T follicular helper cell (primary cell): ENCODE results near the gene CELSR2.

ENCODE experiments used
- DNase-seq: peaks from one replicate; pipeline ENCODE4 v3.0.0-alpha.2; 2020; ENCODE audit warnings: low read depth

CELSR2 gene

DNA sequence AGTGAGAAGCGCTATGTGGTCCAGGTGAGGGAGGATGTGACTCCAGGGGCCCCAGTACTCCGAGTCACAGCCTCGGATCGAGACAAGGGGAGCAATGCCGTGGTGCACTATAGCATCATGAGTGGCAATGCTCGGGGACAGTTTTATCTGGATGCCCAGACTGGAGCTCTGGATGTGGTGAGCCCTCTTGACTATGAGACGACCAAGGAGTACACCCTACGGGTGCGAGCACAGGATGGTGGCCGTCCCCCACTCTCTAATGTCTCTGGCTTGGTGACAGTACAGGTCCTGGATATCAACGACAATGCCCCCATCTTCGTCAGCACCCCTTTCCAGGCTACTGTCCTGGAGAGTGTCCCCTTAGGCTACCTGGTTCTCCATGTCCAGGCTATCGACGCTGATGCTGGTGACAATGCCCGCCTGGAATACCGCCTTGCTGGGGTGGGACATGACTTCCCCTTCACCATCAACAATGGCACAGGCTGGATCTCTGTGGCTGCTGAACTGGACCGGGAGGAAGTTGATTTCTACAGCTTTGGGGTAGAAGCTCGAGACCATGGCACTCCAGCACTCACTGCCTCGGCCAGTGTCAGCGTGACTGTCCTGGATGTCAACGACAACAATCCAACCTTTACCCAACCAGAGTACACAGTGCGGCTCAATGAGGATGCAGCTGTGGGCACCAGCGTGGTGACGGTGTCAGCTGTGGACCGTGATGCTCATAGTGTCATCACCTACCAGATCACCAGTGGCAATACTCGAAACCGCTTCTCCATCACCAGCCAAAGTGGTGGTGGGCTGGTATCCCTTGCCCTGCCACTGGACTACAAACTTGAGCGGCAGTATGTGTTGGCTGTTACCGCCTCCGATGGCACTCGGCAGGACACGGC is 2.2 kb downstream of the CELSR2 start:
- DNase-seq, result no peak

DNA sequence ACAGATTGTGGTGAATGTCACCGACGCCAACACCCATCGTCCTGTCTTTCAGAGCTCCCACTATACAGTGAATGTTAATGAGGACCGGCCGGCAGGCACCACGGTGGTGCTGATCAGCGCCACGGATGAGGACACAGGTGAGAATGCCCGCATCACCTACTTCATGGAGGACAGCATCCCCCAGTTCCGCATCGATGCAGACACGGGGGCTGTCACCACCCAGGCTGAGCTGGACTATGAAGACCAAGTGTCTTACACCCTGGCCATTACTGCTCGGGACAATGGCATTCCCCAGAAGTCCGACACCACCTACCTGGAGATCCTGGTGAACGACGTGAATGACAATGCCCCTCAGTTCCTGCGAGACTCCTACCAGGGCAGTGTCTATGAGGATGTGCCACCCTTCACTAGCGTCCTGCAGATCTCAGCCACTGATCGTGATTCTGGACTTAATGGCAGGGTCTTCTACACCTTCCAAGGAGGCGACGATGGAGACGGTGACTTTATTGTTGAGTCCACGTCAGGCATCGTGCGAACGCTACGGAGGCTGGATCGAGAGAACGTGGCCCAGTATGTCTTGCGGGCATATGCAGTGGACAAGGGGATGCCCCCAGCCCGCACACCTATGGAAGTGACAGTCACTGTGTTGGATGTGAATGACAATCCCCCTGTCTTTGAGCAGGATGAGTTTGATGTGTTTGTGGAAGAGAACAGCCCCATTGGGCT is 3.0 kb downstream of the CELSR2 start:
- no peak for DNase-seq

DNA sequence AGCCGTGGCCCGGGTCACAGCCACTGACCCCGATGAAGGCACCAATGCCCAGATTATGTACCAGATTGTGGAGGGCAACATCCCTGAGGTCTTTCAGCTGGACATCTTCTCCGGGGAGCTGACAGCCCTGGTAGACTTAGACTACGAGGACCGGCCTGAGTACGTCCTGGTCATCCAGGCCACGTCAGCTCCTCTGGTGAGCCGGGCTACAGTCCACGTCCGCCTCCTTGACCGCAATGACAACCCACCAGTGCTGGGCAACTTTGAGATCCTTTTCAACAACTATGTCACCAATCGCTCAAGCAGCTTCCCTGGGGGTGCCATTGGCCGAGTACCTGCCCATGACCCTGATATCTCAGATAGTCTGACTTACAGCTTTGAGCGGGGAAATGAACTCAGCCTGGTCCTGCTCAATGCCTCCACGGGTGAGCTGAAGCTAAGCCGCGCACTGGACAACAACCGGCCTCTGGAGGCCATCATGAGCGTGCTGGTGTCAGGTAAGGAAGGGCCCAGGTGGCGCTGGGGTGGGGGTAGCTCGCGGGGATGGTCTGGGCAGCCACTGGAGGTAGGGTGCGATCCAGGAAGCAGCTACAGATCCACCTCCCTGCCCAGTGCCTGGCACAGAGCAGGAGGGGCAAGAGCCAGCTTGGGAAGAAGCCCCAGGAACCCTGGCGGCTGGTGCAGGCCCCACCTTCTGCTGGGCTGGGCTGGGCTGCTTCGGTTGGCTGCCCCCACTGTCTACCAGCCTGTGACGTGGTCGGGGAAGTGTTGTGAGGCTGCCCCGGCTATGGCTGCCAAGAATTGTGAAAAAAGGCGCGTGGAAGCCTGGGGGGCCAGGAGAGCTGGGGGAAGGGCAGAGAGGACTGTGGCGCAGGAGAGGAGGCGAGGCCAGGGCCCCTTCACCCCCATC is 3.8 kb downstream of the CELSR2 start:
- no peak for DNase-seq

DNA sequence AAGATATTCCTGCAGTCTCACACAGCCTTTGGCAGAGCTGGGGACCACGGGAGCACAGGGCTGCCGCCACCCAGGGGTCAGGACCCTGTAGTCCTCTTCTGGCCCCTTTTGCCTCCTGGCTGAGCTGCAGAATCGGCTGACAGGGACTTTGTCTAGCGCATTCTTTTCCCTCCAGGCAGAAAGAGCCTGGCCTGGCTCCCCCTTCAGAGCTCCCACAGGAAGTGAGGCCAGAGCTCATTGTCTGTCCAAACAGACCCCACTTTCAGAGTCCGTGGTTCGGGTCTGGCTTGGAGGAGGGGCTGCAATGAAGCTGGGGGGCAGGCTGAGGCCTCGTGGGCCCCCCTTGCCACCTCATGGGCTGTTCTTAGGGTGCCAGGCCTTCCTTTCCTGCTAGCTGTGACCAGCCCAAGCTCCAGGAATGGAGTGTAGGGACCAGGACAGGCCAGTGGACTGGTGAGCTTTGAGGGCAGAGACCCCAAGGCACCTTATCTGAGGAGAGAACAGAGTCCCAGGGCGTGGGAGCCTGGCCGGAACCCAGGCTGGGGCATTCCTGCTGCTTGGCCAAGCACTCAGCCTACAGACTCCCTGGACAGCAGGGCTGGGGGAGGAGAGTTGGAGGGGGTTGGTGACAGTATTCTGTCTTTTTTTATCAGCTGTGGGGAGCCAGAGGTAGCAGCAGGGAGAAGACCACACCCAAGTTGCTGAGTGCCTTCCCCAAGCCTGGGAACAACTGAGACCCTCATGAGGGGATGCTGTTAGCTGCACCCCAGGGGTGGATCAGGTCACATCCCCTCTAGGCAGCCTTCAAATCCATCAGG is 4.7 kb downstream of the CELSR2 start:
- no peak for DNase-seq

DNA sequence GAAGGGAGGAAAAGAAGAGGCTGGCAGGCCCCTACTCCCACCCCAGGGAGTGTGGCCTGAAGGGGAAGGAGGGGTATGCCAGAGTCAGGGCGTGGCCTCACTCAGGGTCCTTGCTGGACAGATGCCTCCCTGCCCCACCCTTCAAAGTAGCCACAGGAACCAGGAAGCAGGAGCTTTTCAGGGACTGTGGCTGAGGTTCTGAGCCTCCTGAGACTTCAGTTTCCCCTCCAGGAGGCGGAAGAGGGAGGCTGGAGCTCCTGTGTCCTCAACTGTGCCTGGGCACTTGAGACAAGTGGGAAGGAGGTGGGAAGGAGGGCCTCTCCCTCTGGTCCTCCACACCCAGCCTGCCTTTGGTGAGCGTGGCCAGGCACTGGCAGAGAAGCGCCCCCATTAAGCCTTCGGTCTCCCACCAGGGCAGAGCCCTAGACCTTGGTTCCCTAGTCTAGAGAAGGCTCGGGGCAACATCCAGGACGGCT is 5.3 kb downstream of the CELSR2 start:
- no peak for DNase-seq

DNA sequence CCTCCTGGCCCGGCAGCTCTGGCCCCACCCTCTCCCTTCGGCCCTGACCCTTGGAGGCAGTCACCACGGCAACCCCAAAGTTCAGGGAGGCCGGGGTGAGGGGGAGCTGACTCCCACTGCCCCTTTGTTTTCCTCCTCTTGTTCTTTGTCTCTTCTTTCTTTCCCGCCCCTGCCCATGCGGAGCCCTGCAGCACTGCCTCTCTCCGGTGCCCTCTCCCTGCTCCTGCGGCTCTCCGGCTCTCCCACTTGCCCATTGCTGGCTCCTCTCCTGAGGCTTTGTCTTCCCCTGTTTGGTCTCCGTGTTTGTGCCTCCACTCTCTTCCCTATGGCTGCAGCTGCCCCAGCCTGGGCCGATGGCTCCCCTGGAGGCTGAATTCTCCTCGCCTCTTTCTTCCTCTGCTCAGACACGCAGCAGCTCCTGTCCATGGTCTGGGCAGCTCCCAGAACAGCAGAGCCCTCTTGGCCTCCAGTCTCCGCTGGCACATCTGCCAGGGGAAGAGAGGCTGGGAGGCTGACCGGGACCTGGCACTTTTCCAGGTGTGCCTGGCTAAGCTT is 5.8 kb downstream of the CELSR2 start:
- DNase-seq, result no peak

DNA sequence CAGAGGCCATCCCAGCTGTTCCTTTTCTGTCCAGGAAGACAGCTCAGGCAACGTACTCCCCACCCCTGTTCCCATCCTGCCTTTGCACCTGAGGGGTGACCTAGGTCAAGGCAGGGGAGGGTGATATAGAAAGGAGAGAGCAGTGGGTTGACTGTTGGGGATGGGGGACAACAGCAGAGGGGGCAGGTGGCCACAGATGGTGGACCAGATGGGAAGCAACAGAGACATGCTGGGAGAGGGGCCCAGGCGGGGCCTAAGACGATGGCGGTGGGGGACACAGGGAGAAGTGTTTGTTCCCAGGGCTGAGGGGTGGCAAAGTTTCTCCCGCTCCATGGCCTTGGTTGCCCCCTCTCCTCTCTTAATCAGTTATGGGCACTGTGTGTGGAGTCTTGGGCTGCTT is 6.3 kb downstream of the CELSR2 start:
- no peak for DNase-seq

DNA sequence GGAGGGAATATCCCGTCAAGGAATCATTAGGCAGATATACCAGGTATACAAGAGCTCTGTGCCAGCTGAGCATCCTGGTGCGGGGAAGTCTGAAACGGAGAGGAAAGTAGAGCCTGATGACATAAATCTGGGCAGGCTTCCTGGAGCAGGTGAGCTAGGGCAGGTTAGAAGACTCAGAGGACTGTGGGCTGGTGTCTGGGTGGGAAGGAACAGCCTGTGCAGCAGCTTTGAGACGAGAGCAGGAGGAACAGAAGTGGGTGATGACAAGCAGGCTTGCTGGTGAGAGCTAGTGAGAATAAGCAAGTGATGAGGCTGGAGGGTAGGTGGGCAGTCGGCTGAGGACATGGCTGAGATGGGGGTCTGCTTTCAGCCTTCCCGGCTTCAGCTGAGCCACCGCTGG is 6.7 kb downstream of the CELSR2 start:
- no peak for DNase-seq

DNA sequence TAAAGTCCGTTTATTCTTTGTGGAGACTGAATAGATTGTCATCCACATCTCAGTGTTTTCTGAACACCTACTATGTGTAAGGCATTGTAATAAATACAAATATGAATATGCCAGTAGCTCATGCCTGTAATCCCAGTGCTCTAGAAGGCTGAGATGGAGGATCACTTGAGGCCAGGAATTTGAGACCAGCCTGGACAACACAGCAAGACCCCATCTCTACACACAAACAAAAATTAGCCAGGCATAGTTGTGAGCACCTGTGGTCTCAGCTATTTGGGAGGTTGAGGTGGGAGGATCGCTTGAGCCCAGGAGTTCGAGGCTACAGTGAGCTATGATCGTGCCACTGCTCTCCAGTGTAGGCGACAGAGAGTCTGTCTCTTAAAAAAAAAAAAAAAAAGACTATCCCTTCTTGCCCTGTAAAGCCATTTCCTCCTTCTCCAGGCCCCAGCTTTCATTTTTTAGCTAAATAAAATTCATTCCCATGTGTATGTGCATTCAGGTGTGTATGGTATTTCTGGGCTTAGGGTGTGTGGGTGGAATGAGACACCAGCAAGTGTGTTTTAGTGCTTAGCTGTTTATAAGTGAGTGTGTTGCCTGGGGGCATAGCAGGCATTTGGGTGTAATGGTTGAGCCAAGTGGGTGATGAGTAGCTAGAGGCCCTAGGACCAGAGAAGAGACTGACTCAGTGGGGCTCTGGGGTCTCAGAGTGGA is 7.8 kb downstream of the CELSR2 start:
- DNase-seq, result no peak

DNA sequence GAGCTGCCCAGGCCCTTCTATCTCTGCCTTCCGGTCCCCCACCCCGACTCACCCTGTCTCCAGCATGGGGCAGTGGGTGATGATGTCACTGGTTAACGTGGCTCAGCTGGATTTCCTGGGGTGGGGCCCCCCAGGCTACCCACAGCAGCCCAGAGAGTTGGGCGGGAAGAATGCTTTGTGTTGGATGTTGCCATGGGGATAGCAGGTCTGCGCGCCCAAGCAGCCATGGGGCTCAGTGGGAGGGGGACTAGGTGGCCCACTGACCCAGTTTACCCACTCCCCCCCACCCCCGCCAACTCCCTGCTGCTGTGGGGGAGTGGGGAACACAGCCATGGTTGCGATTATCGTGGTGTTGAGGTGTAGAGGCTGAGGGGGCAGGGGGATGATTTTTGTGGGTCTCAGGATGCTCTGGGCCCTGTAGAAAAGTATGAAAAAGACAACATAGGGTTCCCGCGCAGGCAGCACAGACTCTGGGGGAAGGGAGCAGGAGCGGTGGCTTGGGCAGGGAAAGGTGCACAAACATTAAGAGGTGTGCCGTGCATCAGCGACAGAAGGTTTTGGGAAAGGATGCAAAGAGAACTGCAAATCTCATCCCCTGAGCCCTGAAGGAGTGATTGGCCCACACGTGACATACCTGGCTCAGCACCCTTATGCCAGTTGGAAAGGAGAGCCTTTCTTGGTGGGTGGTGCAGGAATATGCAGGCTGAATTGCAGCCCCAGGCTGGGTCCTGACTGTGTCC is 8.5 kb downstream of the CELSR2 start:
- no peak for DNase-seq

DNA sequence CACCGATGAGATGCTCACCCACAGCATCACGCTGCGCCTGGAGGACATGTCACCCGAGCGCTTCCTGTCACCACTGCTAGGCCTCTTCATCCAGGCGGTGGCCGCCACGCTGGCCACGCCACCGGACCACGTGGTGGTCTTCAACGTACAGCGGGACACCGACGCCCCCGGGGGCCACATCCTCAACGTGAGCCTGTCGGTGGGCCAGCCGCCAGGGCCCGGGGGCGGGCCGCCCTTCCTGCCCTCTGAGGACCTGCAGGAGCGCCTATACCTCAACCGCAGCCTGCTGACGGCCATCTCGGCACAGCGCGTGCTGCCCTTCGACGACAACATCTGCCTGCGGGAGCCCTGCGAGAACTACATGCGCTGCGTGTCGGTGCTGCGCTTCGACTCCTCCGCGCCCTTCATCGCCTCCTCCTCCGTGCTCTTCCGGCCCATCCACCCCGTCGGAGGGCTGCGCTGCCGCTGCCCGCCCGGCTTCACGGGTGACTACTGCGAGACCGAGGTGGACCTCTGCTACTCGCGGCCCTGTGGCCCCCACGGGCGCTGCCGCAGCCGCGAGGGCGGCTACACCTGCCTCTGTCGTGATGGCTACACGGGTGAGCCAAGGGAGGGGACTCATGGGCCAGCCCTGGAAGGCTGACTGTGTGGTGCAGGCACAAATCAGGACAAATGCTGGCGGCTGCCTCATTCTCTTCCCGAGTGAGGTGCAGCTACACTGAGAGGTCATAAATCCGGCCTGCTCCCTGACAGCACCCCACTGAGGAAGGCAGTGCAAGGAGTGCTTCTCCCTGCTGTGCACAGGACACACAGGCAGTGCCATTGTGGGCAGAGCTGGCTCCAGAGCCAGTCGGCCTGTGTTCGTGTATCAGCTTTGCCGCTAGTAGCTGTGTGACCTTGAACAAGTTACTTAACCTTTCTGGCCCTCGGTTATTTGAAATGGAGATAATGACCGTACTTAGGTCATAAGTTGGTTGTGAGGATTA is 9.4 kb downstream of the CELSR2 start:
- DNase-seq, result no peak

DNA sequence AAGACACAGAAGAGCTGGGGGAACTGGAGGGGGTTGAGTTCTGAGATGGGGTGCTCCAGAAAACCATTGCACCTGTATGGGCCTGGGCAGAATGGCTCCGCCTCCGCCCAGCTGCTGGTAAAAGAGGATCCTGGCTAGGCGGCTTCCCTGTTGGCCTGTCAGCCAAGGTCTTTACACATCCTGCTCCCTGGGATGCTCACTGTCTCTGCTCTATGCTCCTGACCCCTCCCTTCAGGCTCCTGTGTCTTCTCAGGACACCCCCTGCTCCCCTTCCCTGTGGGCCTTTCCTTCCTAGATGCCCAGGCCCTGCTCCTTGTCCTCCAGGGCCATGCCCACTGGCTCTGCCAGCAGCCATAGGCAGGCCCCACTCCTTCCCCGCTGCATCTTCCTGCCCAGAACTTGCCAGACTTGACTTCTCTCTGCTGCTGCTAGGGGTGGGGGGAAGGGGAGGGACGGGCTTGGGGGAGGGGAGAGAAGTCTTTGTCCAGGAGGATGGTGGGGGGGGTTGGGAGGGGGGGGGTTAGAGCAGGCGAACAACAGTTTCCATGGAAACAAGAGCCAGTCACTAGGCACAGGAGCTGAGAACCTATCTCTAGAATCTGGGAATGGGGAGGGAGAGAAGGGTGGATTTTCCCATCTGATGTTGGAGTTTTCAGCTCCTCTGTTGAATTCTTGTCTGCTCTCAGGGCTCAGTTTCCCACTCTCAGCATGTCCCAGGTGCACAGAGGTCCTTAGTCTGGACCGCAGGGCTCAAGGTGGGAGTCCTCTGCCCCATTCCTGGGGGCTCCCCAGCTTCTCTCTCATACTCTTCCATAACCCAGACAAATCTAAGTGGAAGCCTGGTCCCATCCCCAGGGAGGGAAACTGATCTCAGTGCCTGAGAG is 10.6 kb downstream of the CELSR2 start:
- DNase-seq, result no peak

DNA sequence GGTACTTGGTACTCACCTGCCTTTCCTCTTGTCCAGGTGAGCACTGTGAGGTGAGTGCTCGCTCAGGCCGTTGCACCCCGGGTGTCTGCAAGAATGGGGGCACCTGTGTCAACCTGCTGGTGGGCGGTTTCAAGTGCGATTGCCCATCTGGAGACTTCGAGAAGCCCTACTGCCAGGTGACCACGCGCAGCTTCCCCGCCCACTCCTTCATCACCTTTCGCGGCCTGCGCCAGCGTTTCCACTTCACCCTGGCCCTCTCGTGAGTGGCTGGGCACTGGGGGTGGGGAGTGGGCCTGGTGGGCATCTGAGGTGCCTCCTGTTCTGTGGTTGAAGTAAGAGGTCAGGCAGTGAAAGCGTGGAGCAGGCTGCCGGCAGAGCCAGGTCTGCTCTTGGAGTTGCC is 11.7 kb downstream of the CELSR2 start:
- DNase-seq, result no peak

DNA sequence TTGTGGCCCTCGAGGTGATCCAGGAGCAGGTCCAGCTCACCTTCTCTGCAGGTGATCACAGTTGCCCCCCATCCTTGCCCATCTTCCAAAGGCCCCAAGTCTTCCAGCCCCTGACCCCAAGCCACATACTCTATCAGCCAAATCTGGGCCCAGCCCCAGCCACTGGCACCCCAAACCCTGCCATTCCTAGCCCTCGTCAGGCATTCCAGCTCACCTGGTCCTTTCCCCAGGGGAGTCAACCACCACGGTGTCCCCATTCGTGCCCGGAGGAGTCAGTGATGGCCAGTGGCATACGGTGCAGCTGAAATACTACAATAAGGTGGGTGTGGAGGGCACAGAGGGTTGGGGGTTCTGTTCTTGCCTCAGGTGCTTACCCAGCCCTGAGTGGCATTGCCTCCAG is 12.2 kb downstream of the CELSR2 start:
- no peak for DNase-seq

DNA sequence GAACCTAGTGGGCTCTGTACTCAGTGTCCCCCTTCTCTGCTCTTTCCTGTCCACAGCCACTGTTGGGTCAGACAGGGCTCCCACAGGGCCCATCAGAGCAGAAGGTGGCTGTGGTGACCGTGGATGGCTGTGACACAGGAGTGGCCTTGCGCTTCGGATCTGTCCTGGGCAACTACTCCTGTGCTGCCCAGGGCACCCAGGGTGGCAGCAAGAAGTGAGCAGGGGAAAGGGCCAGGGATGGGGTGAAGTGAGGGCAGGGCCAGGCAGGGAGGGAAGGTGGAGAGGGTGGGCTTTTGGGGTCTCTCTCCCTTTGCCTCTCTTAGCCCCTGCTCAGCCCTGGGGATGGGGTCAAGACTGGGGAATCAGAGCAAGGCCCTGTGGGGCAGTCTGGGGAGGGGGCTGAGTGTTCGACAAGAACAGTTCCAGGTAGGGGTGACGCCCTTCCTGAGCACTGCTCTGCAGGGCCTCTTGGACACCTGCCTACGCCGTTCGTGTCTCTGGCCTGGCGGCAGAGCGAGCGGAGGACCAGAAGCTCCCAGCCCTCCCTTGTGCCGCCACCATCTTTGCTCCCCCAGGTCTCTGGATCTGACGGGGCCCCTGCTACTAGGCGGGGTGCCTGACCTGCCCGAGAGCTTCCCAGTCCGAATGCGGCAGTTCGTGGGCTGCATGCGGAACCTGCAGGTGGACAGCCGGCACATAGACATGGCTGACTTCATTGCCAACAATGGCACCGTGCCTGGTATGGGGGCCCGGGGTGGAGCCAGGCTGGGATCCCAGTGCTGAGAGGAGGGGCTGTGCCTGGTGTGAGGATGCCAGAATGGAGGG is 13.1 kb downstream of the CELSR2 start:
- no peak for DNase-seq

DNA sequence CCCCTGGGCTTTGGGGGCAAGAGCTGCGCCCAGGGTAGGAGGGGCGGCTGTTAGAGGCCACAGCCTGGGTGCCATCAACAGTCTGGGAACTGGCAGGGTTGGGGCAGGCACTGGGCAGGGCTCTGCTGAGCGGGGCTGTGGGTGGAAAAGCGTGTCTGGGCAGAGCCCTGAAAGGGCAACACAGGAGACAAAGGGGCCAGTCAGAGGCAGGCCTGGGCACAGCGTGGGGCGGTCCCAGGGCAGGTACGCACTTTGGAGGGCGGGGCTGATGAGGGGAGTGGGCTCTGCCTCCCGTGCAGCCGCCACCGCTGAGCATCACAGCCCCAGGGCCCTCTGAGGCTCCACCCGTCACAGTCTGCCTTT is 13.9 kb downstream of the CELSR2 start:
- no peak for DNase-seq
